B cell (primary cell): ENCODE measurements around the gene STAC. TPM values are rescaled to one million over a fixed set of nuclear protein-coding genes. Genes with fewer than 3 reads are reported as not detected.

ENCODE experiments used
- ATAC-seq: fragments of 200-7000 bp; cut with Tn5 transposase; one replicate; pipeline ENCODE4 v1.10.0; 2021; ENCODE audit warnings: low read depth, mild to moderate bottlenecking, moderate number of reproducible peaks, moderate library complexity
- CTCF ChIA-PET: fragments of 350-600 bp; sonication (Branson Sonifier 250); formaldehyde crosslinking; loops from one replicate; lab custom pipeline; 2021; ENCODE audit warnings: antibody characterized with exemption, inconsistent platforms; lab: Charles Lee
- POLR2A ChIA-PET: fragments of 350-600 bp; sonication (Branson Sonifier 250); formaldehyde crosslinking; loops from one replicate; lab custom pipeline; 2021; ENCODE audit warnings: antibody characterized with exemption; lab: Charles Lee
- DNase-seq: peaks from one replicate; pipeline ENCODE4 v3.0.0; 2013
- H2AFZ ChIP-seq: 2 replicates; pipeline ENCODE4 v1.6.1; 2012; ENCODE audit warnings: mild to moderate bottlenecking, low read depth, low read length; ENCODE audit not compliant: insufficient read depth, poor library complexity, severe bottlenecking
- H3K27ac ChIP-seq, 2 donors: 1 replicate in 1 of 2; 2 replicates in 1 of 2; pipeline ENCODE4 v1.5.1; 2012 to 2013; ENCODE audit warnings: low read length in 2 of 2, mild to moderate bottlenecking in 2 of 2, moderate library complexity in 1 of 2
- H3K27me3 ChIP-seq, 4 experiments: fragments of 200-600 bp in 1 of 4; sonication (generic) in 1 of 4; replicated peaks in 1 of 4; 1 replicate in 2 of 4; 2 replicates in 2 of 4; pipeline versions ENCODE4 v1.6.1 to v1.7.0; 2013 to 2016; ENCODE audit warnings: low read length in 3 of 4, mild to moderate bottlenecking in 2 of 4, mixed read lengths in 1 of 4, moderate library complexity in 1 of 4; ENCODE audit not compliant: insufficient read depth in 4 of 4, control insufficient read depth in 3 of 4; ENCODE audit errors: control extremely low read depth in 1 of 4
- H3K36me3 ChIP-seq, 2 experiments: replicated peaks in 1 of 2; 1 replicate in 1 of 2; 2 replicates in 1 of 2; pipeline versions ENCODE4 v1.6.1 to v1.7.1; 2013; ENCODE audit warnings: low read length in 1 of 2; ENCODE audit not compliant: insufficient read depth in 2 of 2, control insufficient read depth in 1 of 2; ENCODE audit errors: control extremely low read depth in 1 of 2, extremely low read depth in 1 of 2
- H3K4me1 ChIP-seq, 2 donors: fragments of 200-600 bp in 1 of 2; sonication (generic) in 1 of 2; 1 replicate in 1 of 2; 2 replicates in 1 of 2; pipeline versions ENCODE4 v1.5.1 to v1.6.1; 2013 to 2017; ENCODE audit warnings: low read length in 2 of 2; ENCODE audit not compliant: control insufficient read depth in 2 of 2, insufficient read depth in 2 of 2
- H3K4me2 ChIP-seq: replicated peaks from 2 replicates; pipeline ENCODE3; 2012; ENCODE audit warnings: mild to moderate bottlenecking, low read depth, low read length; ENCODE audit not compliant: poor library complexity, severe bottlenecking
- H3K4me3 ChIP-seq, 5 experiments: fragments of 200-600 bp in 1 of 5; sonication (generic) in 1 of 5; 1 replicate in 3 of 5; 2 replicates in 2 of 5; pipeline versions ENCODE4 v1.5.1 to v1.7.0; 2011 to 2016; ENCODE audit warnings: low read length in 4 of 5, mild to moderate bottlenecking in 4 of 5, low read depth in 2 of 5, control low read depth in 1 of 5, moderate library complexity in 1 of 5; ENCODE audit not compliant: insufficient read depth in 1 of 5; ENCODE audit errors: control extremely low read depth in 1 of 5, extremely low read depth in 1 of 5
- H3K79me2 ChIP-seq: fragments of 200-600 bp; sonication (generic); one replicate; pipeline ENCODE4 v1.6.0; 2016; ENCODE audit warnings: low read length; ENCODE audit not compliant: control insufficient read depth, insufficient read depth
- H3K9ac ChIP-seq: fragments of 200-600 bp; sonication (generic); 2 replicates; pipeline ENCODE4 v1.6.1; 2017; ENCODE audit warnings: mild to moderate bottlenecking, low read length, moderate library complexity
- H3K9me3 ChIP-seq, 3 donors: one replicate each; pipeline versions ENCODE4 v1.6.1 to v1.7.1; 2013; ENCODE audit warnings: low read length in 2 of 3; ENCODE audit not compliant: control insufficient read depth in 2 of 3, insufficient read depth in 1 of 3; ENCODE audit errors: control extremely low read depth in 1 of 3
- H4K20me1 ChIP-seq: 2 replicates; pipeline ENCODE4 v1.6.0; 2012; ENCODE audit warnings: mild to moderate bottlenecking, low read length; ENCODE audit not compliant: insufficient read depth, control insufficient read depth, poor library complexity, severe bottlenecking
- H3K27ac Mint-ChIP-seq: one replicate; pipeline ENCODE4 v1.8.0; 2021; ENCODE audit warnings: mixed read lengths
- H3K27me3 Mint-ChIP-seq: one replicate; pipeline ENCODE4 v1.8.0; 2021; ENCODE audit warnings: mixed read lengths
- H3K4me1 Mint-ChIP-seq: one replicate; pipeline ENCODE4 v1.8.0; 2021; ENCODE audit warnings: mixed read lengths
- H3K4me3 Mint-ChIP-seq: one replicate; pipeline ENCODE4 v1.8.0; 2021; ENCODE audit warnings: mixed read lengths
- H3K9me3 Mint-ChIP-seq: one replicate; pipeline ENCODE4 v1.8.0; 2022; ENCODE audit warnings: mixed read lengths; ENCODE audit not compliant: insufficient read depth
- CTCF ChIP-seq: fragments of 200-600 bp; IDR thresholded peaks from one replicate; pipeline ENCODE4 v1.8.0; 2022; ENCODE audit warnings: antibody characterized with exemption, mild to moderate bottlenecking
- EZH2 ChIP-seq: IDR thresholded peaks from 2 replicates; pipeline ENCODE4 v1.6.1; 2012; ENCODE audit warnings: borderline replicate concordance, low read depth, mild to moderate bottlenecking, moderate library complexity, low read length; ENCODE audit not compliant: insufficient read depth, poor library complexity, severe bottlenecking
- WGBS: methylation state at CpG from one replicate; pipeline ENCODE4 v1.1.5; 2013; ENCODE audit warnings: missing lambda C conversion rate; ENCODE audit not compliant: insufficient coverage; 5-methylcytosine and 5-hydroxymethylcytosine counted together
- intact Hi-C: fragments of 100-400 bp; cut with micrococcal nuclease; formaldehyde crosslinking; loops from one replicate; pipeline ENCODE4 v1.10.0; 2022
- polyA plus RNA-seq: library from polyadenylated mRNA; depleted of rRNA; stranded (reverse); fragments of >200 nt; gene quantifications from 2 replicates; pipeline ENCODE4 v1.2.3, GENCODE V29; 2012
- total RNA-seq, 2 donors: library from RNA; stranded (reverse); fragments of 120-200 nt in 1 of 2; gene quantifications; 1 replicate in 1 of 2; 2 replicates in 1 of 2; pipeline versions ENCODE4 v1.2.3 to v1.2.4, GENCODE V29; 2013 to 2022

The STAC gene
- total and polyA plus RNA-seq, 2 donors (not counting 1 experiment from before 2014, with no cell fraction given), result not detected

DNA sequence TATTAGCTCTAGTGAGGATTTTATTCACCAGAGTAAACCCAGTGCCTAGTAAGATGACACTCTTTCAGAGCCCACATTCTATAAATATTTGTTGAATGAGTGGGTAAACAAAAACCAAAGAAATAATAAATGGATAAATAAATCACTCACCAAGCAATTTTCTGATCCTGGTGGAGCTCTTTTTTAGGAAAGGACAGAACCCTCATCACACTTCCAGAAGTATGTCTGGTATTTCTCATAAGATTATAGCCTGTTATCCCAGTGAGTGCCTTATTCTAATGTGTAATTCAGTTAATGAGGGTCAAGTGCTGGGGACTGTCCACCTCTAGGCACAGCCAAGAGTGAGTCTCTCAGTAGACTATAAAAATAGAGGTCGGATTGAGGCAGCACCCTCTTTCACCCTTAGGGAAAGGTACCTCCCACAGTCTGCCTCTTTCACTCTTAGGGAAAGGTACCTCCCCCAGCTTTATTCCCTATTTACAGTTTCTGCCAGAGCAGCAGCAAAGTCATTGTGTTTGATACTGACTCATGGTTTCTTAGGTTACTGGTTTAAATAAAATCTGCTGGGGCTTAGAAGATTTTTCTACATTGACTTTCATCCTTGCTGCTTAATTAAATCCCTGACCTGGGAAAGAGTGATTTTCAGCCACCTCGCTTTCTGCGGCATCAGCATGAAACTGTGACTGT lies 145.0 kb downstream of the STAC start:
- WGBS, result 100% methylated on average over 2 of the region's 3 CpGs
- POLR2A ChIA-PET, result no interaction called here
- H3K4me3 Mint-ChIP-seq, result no peak overlapping the region

More for the DNA sequence above, 145.0 kb downstream of the STAC start:
- no peak overlapping the region for H3K27ac ChIP-seq
- H3K36me3 ChIP-seq, result no peaks in the 10 kb centered on the region
- H3K27me3 ChIP-seq, result peaks cover 0 to 3% (median 0%) of the 10 kb centered on the region in 4 experiments
- no peak overlapping the region for H3K4me2 ChIP-seq
- intact Hi-C loops, result no loop called here
- H3K27me3 Mint-ChIP-seq, result no peaks in the 10 kb centered on the region
- no peaks in the 10 kb centered on the region for H3K4me1 Mint-ChIP-seq
- H3K79me2 ChIP-seq, result no peaks in the 10 kb centered on the region
- no peaks in the 10 kb centered on the region for H3K4me1 ChIP-seq
- TF ChIP-seq CTCF (no peak), EZH2 (no peak)
- H2AFZ ChIP-seq, result no peak overlapping the region
- DNase-seq, result no peak
- H4K20me1 ChIP-seq, result no peaks in the 10 kb centered on the region
- CTCF ChIA-PET, result no interaction called here
- H3K27ac Mint-ChIP-seq, result no peak overlapping the region
- H3K9ac ChIP-seq, result no peak overlapping the region
- ATAC-seq, result no peak
- no peaks in the 10 kb centered on the region for H3K9me3 ChIP-seq
- H3K4me3 ChIP-seq, result no peak overlapping the region
- H3K9me3 Mint-ChIP-seq, result no peaks in the 10 kb centered on the region
